ENCODE data around the gene ASS1.

DNA sequence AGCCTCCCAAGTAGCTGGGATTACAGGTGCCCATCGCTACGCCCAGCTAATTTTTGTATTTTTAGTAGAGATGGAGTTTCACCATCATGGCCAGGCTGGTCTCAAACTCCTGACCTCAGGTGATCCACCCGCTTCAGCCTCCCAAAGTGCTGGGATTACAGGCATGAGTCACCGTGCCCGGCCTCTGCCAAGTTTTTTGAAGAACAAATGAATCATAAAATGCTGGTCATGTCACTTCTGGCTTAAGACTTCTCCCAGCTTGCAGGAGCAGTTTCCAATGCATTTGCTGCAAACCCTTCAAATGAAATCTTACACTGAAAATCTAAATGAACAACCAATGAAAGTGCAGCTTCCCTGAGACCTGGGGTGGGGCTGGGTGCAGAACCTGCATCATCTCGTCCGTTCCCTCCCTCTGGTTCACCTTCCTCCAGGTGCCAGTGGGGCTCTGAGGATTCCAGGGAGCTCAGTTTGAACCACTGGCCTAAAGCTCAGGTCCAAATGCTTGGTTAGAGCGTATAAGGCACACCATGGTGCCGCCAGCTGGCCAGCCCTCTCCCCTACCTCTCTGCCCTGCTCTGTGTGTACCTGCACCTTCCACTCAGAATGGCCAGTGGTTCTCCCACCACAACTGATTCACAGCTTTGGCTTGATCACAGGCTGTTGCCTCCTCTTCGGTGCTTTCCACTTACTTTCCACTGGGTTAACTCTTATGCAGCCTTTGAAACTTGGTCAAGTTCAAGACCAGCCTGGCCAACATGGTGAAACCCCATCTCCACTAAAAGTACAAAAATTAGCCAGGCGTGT, 94.9 kb downstream of the ASS1 start:
- TF ChIP-seq BHLHE40 (IDR thresholded peaks at IDR 0.05; ENCODE audit: low read length), result no peak
- TF ChIP-seq ZFP37 (CRISPR knock-in tag; IDR thresholded peaks at IDR 0.05; ENCODE audit: borderline replicate concordance), result no peak

All from HepG2 (cell line).